ENCODE measurements around the gene SEMA4G.
A peak's percentile ranks its signal among the peaks of the same experiment; 100 is the strongest.

GRCh38 chr10:100998991-100999741 lies 29.9 kb downstream of the SEMA4G start:
- TF ChIP-seq POLR2A (IDR thresholded peaks at IDR 0.05; ENCODE audit: low read length) (peak; percentile 61), CTCF (IDR thresholded peaks at IDR 0.05) (peak; percentile 83), TP53 (CRISPR knock-in tag; IDR thresholded peaks at IDR 0.05) (no peak), CBX2 (IDR thresholded peaks at IDR 0.05; ENCODE audit: borderline replicate concordance, low read depth) (no peak), SREBF2 (IDR thresholded peaks at IDR 0.05) (no peak), EP300 (IDR thresholded peaks at IDR 0.05) (no peak), EHMT2 (IDR thresholded peaks at IDR 0.05; ENCODE audit: low read depth) (no peak), RAD21 (conservative IDR thresholded peaks at IDR 0.05 in 1 of 2, IDR thresholded peaks at IDR 0.05 in 1 of 2) (peak; percentile 21 to 57; a peak in 4 of 5 replicates), SMC3 (IDR thresholded peaks at IDR 0.05) (peak; percentile 78), RCOR1 (IDR thresholded peaks at IDR 0.05; ENCODE audit: low read depth, low read length) (no peak), ELK1 (IDR thresholded peaks at IDR 0.05; ENCODE audit: low read depth, low read length) (no peak)

Data from A549 (cell line).